GM23248 (cell line): ENCODE measurements around the gene DHRS1.

Experiments
- EZH2 ChIP-seq: fragments of 200-600 bp; sonication (generic); IDR thresholded peaks from 2 replicates; pipeline ENCODE4 v1.6.1; 2018; ENCODE audit warnings: antibody characterized with exemption, mild to moderate bottlenecking; ENCODE audit not compliant: insufficient read depth, poor library complexity, severe bottlenecking
- EZH2phosphoT487 ChIP-seq: fragments of 200-600 bp; sonication (generic); IDR thresholded peaks from 2 replicates; pipeline ENCODE4 v1.6.1; 2018; ENCODE audit warnings: antibody characterized with exemption, moderate library complexity, mild to moderate bottlenecking, low read depth; ENCODE audit not compliant: insufficient read depth

DNA sequence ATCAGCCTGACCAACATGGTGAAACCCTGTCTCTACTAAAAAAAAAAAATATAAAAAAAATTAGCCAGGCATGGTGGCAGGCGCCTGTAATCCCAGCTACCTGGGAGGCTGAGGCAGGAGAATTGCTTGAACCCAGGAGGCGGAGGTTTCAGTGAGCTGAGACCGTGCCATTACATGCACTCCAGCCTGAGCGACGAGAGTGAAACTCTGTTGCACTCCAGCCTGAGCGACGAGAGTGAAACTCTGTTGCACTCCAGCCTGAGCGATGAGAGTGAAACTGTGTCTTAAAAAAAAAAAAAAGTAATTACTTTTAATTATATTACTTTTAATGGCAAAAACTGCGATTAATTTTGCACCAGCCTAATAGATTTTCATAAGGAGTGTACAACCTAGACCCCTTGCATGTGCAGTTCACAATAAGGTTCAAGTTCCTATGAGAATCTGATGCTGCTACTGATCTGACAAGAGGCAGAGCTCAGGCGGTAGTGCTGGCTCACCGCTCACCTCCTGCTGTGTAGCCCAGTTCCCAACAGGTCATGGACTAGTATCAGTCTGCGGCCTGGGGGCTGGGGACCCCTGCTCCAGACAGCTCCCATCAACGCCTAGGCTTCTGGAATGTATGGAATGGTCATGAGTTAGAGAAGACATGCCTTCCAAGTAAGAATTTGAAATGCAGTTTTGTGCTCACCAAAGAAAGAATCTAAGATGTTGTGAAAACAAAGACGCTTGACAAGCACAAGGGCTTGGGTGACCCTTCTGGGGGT, 21.8 kb upstream of the DHRS1 start:
- no peak for TF ChIP-seq EZH2
- no peak for TF ChIP-seq EZH2phosphoT487
